HepG2 (cell line): ENCODE data around the gene SNX30. TPM values are rescaled to one million over a fixed set of nuclear protein-coding genes. Genes with fewer than 3 reads are reported as not detected.

Experiments used
- CCDC6 ChIP-seq: sonication (generic); formaldehyde crosslinking; IDR thresholded peaks from 2 replicates; pipeline ENCODE4 v1.8.1; 2022; ENCODE audit warnings: mild to moderate bottlenecking, missing genetic modification reagents, moderate library complexity
- ELF4 ChIP-seq: sonication (generic); formaldehyde crosslinking; IDR thresholded peaks from 2 replicates; pipeline ENCODE4 v1.5.0; 2020; ENCODE audit warnings: missing genetic modification reagents, mild to moderate bottlenecking, moderate library complexity, borderline replicate concordance
- HNRNPK ChIP-seq: fragments of 200-400 bp; formaldehyde crosslinking; IDR thresholded peaks from 2 replicates; pipeline ENCODE4 v1.6.1; 2018; ENCODE audit warnings: low read length, low read depth, moderate library complexity, mild to moderate bottlenecking; ENCODE audit not compliant: poor library complexity, severe bottlenecking
- KLF6 ChIP-seq: IDR thresholded peaks from 2 replicates; pipeline ENCODE4 v1.8.0; 2016; ENCODE audit warnings: missing biosample characterization, missing genetic modification reagents
- MIER2 ChIP-seq: IDR thresholded peaks from 2 replicates; pipeline ENCODE4 v1.6.1; 2016; ENCODE audit warnings: missing biosample characterization, missing genetic modification reagents
- NFYC ChIP-seq: IDR thresholded peaks from 2 replicates; pipeline ENCODE4 v1.6.1; 2016; ENCODE audit warnings: missing genetic modification reagents, missing compliant biosample characterization
- PBX3 ChIP-seq: sonication (generic); formaldehyde crosslinking; IDR thresholded peaks from 2 replicates; pipeline ENCODE4 v1.8.1; 2023; ENCODE audit warnings: missing genetic modification reagents, inconsistent platforms, borderline replicate concordance
- RBM22 ChIP-seq: fragments of 200-400 bp; formaldehyde crosslinking; optimal IDR thresholded peaks from 2 replicates; pipeline ENCODE3; 2017; ENCODE audit warnings: mild to moderate bottlenecking, low read length, moderate library complexity
- SMAD3 ChIP-seq: sonication (generic); formaldehyde crosslinking; IDR thresholded peaks from 2 replicates; pipeline ENCODE4 v1.4.0; 2020; ENCODE audit warnings: missing genetic modification reagents
- SOX13 ChIP-seq, 3 experiments: fragments of 450-650 bp in 1 of 3; sonication (generic) in 1 of 3; formaldehyde crosslinking in 1 of 3; IDR thresholded peaks in 2 of 3; conservative IDR thresholded peaks in 1 of 3; 2 replicates each; pipeline versions ENCODE4 v1.5.0 to v1.6.1; 2016 to 2020; ENCODE audit warnings: antibody characterized with exemption in 1 of 3, mild to moderate bottlenecking in 1 of 3, missing compliant biosample characterization in 1 of 3, missing genetic modification reagents in 1 of 3, moderate library complexity in 1 of 3
- TCF12 ChIP-seq, 2 experiments: fragments of 450-650 bp in 1 of 2; sonication (generic) in 1 of 2; formaldehyde crosslinking in 1 of 2; IDR thresholded peaks; 2 replicates each; pipeline versions ENCODE4 v1.6.1 to v1.8.0; 2017 to 2022; ENCODE audit warnings: antibody characterized with exemption in 1 of 2, mild to moderate bottlenecking in 1 of 2, missing genetic modification reagents in 1 of 2, moderate library complexity in 1 of 2
- ZBTB25 ChIP-seq: IDR thresholded peaks from 2 replicates; pipeline ENCODE4 v1.6.1; 2018; ENCODE audit warnings: missing genetic modification reagents
- ZFP91 ChIP-seq: sonication (generic); formaldehyde crosslinking; IDR thresholded peaks from 2 replicates; pipeline ENCODE4 v1.9.0; 2022; ENCODE audit warnings: missing genetic modification reagents, mild to moderate bottlenecking, borderline replicate concordance
- ZMAT3 ChIP-seq: sonication (generic); formaldehyde crosslinking; conservative IDR thresholded peaks from 2 replicates; pipeline ENCODE4 v1.7.0; 2021; ENCODE audit warnings: missing genetic modification reagents
- ZNF207 ChIP-seq: fragments of 450-650 bp; IDR thresholded peaks from 2 replicates; pipeline ENCODE4 v1.6.1; 2016; ENCODE audit warnings: antibody characterized with exemption, borderline replicate concordance
- ZNF230 ChIP-seq: sonication (generic); formaldehyde crosslinking; IDR thresholded peaks from 2 replicates; pipeline ENCODE4 v1.4.0; 2020; ENCODE audit warnings: mild to moderate bottlenecking, missing genetic modification reagents
- ZNF263 ChIP-seq: sonication (generic); formaldehyde crosslinking; IDR thresholded peaks from 2 replicates; pipeline ENCODE4 v1.4.0; 2020; ENCODE audit warnings: missing genetic modification reagents
- ZNF335 ChIP-seq: sonication (generic); formaldehyde crosslinking; IDR thresholded peaks from 2 replicates; pipeline ENCODE4 v1.4.0; 2020; ENCODE audit warnings: missing genetic modification reagents
- ZNF33B ChIP-seq: sonication (generic); formaldehyde crosslinking; IDR thresholded peaks from 2 replicates; pipeline ENCODE4 v1.5.1; 2020; ENCODE audit warnings: mild to moderate bottlenecking, missing genetic modification reagents
- ZNF652 ChIP-seq: IDR thresholded peaks from 2 replicates; pipeline ENCODE4 v1.6.1; 2016; ENCODE audit warnings: low read depth, borderline replicate concordance
- ZNF776 ChIP-seq: sonication (generic); formaldehyde crosslinking; IDR thresholded peaks from 2 replicates; pipeline ENCODE4 v1.4.0; 2020; ENCODE audit warnings: mild to moderate bottlenecking, missing genetic modification reagents
- ZNF781 ChIP-seq: sonication (generic); formaldehyde crosslinking; IDR thresholded peaks from 2 replicates; pipeline ENCODE4 v1.5.1; 2020; ENCODE audit warnings: borderline replicate concordance, mild to moderate bottlenecking, missing genetic modification reagents; ENCODE audit errors: not compliant biosample characterization
- polyA plus RNA-seq, 8 experiments: library from polyadenylated mRNA; depleted of rRNA in 3 of 8; stranded (reverse) in 7 of 8; unstranded in 1 of 8; fragments of >200 nt; fragmentation: Illumina TruSeq in 4 of 8; extraction: Trizol in 4 of 8; gene quantifications; 2 replicates each; pipeline versions ENCODE4 v1.2.1 to v1.2.3, GENCODE V29; 2011 to 2016; ENCODE audit warnings: low read depth in 4 of 8, missing spikeins in 1 of 8, mixed read lengths in 1 of 8; ENCODE audit not compliant: insufficient read depth in 1 of 8
- total RNA-seq, 5 experiments: library from RNA; depleted of rRNA; stranded (reverse); fragments of >200 nt; fragmentation: Illumina TruSeq; extraction: Trizol; gene quantifications; 2 replicates each; pipeline ENCODE4 v1.2.3, GENCODE V29; 2016; ENCODE audit warnings: low read depth in 1 of 5
- TF ChIP-seq, protein P1 (sequence below): sonication (generic); formaldehyde crosslinking; IDR thresholded peaks from 2 replicates; pipeline ENCODE4 v1.4.0; 2020; ENCODE audit warnings: mild to moderate bottlenecking, missing genetic modification reagents, borderline replicate concordance

The SNX30 gene
- total and polyA plus RNA-seq, 2 of the 13 experiments (the other 11 are each of a cell fraction or from before 2014, with no cell fraction given): 4.4 to 12.4 TPM

DNA sequence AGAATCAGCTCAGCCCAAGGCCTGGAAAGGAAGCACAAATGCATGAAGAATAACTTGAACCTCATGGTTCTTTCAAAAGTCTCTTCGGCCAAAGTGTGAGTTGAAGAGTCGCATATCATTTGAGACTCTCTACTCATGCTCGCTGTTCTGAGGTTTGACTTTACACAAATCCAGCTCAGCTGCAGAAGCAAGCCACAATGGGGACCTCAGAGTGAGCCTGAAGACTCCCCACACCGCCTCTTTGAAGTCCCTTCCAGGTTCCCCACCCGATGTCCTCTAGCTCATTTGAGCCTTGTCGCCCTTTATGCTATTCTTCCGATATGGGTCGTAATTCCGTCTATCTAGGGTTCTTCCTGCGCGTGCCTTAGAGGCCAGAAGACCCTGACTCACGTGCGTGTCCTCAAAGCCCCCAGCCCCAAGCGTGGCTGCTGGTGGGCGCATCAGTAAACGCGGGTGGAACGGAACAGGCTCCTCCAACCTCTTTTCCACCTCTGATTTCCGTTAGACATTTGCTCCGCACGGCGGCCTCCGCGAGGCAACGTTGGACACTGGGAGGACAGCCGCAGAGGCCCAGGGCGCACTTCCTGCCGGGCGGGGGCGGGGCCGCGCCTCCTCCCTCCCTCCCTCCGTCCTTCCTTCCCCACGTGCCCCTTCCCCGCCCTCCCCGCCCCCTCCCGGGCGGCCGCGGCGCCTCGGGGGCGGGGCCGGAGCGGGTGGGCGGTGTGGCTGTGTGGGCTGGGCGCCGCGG, at the start of gene SNX30 (continued):
- TF ChIP-seq ZFP91 (CRISPR knock-in tag): peak; percentile 80
- TF ChIP-seq ELF4 (CRISPR knock-in tag): no peak
- TF ChIP-seq ZNF33B (CRISPR knock-in tag): no peak
- no peak for TF ChIP-seq TCF12 (IDR thresholded peaks at IDR 0.05)
- TF ChIP-seq TCF12 (CRISPR knock-in tag; IDR thresholded peaks at IDR 0.05): 0 out of 2 replicates have a peak, but pooled peaks have one; percentile 64
- TF ChIP-seq, protein P1, sequence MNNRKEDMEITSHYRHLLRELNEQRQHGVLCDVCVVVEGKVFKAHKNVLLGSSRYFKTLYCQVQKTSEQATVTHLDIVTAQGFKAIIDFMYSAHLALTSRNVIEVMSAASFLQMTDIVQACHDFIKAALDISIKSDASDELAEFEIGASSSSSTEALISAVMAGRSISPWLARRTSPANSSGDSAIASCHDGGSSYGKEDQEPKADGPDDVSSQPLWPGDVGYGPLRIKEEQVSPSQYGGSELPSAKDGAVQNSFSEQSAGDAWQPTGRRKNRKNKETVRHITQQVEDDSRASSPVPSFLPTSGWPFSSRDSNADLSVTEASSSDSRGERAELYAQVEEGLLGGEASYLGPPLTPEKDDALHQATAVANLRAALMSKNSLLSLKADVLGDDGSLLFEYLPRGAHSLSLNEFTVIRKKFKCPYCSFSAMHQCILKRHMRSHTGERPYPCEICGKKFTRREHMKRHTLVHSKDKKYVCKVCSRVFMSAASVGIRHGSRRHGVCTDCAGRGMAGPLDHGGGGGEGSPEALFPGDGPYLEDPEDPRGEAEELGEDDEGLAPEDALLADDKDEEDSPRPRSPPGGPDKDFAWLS: no peak
- peak; percentile 21; the same call in 1 of the 2 replicates for TF ChIP-seq SOX13 (IDR thresholded peaks at IDR 0.05)
- peak in 1 of 2 experiments; percentile 52; a peak in 2 of 4 replicates for TF ChIP-seq SOX13 (CRISPR knock-in tag; conservative IDR thresholded peaks at IDR 0.05 in 1 of 2, IDR thresholded peaks at IDR 0.05 in 1 of 2)
- peak; percentile 85 for TF ChIP-seq HNRNPK
- no peak for TF ChIP-seq PBX3 (CRISPR knock-in tag)
- TF ChIP-seq RBM22: peak; percentile 38
- peak; percentile 55 for TF ChIP-seq ZNF781 (CRISPR knock-in tag)
- TF ChIP-seq MIER2 (CRISPR knock-in tag): no peak
- 0 out of 2 replicates have a peak, but pooled peaks have one; percentile 46 for TF ChIP-seq ZNF335 (CRISPR knock-in tag)
- peak; percentile 60 for TF ChIP-seq ZBTB25 (CRISPR knock-in tag)
- 0 out of 2 replicates have a peak, but pooled peaks have one; percentile 46 for TF ChIP-seq ZNF230 (CRISPR knock-in tag)
- TF ChIP-seq KLF6: 0 out of 2 replicates have a peak, but pooled peaks have one; percentile 42
- TF ChIP-seq ZNF263 (CRISPR knock-in tag): peak; percentile 99
- TF ChIP-seq ZNF652: no peak
- peak; percentile 24; the same call in 1 of the 2 replicates for TF ChIP-seq CCDC6 (CRISPR knock-in tag)
- TF ChIP-seq NFYC (CRISPR knock-in tag): 0 out of 2 replicates have a peak, but pooled peaks have one; percentile 24
- no peak for TF ChIP-seq SMAD3 (CRISPR knock-in tag)
- no peak for TF ChIP-seq ZNF207
- 0 out of 2 replicates have a peak, but pooled peaks have one; percentile 60 for TF ChIP-seq ZMAT3 (CRISPR knock-in tag)
- peak; percentile 78; the same call in 1 of the 2 replicates for TF ChIP-seq ZNF776 (CRISPR knock-in tag)
